Smooth muscle cell of bladder (primary cell): ENCODE data around the gene LIPK. TPM values are rescaled to one million over a fixed set of nuclear protein-coding genes. Genes with fewer than 3 reads are reported as not detected.

Experiments used
- total RNA-seq: library from RNA; depleted of rRNA; stranded (reverse); fragments of >200 nt; gene quantifications from 2 replicates; pipeline ENCODE4 v1.2.3, GENCODE V29; 2014

Gene LIPK, protein sequence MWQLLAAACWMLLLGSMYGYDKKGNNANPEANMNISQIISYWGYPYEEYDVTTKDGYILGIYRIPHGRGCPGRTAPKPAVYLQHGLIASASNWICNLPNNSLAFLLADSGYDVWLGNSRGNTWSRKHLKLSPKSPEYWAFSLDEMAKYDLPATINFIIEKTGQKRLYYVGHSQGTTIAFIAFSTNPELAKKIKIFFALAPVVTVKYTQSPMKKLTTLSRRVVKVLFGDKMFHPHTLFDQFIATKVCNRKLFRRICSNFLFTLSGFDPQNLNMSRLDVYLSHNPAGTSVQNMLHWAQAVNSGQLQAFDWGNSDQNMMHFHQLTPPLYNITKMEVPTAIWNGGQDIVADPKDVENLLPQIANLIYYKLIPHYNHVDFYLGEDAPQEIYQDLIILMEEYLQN
- total RNA-seq: not detected in 2 replicates

DNA sequence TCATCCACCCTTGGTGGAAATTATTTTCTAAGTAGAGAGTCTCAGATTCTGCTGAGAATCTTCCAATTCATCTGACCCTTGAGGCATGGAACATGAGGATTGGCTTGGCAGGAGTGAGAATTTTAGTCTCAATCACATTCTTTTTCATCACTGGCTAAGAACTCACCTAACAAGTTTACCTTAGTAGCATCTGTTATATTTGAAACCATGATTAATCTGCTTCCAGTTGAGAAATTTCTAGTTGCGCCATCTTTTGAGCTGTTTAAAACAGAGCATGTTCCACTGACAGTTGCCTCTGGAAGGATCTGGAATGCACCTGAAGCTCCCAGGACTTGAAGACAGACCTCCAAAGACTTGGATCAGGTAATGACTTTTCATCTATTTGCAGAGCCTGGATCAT is at the start of gene LIPK:
LIPK (plus strand) TSS at position 292 of the 400 bp plus-strand sequence. CDS start 18,295 bp downstream, outside the sequence.

DNA sequence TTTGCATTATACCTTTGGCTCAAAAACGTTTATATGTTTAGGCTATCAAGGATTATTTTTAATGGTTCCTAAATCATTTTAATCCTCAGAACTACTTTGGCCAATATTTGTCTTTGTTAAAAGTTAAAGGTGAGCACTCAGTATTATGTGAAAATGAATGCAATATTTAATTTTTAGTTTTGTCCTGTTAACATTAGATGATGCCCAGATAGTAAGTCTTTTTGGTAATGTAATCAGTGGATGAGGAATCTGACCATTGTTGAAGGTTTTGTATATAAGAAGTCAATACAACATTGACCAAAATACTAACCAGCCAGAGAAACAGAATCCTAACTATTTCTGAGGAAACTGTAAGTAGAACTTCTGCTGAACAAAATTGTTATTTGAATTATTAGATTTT is 41.9 kb upstream of the LIPK start, which contains the start of gene LIPF:
LIPF (plus strand) TSS at position 301 of the 400 bp plus-strand sequence. CDS start 2,856 bp downstream, outside the sequence.

DNA sequence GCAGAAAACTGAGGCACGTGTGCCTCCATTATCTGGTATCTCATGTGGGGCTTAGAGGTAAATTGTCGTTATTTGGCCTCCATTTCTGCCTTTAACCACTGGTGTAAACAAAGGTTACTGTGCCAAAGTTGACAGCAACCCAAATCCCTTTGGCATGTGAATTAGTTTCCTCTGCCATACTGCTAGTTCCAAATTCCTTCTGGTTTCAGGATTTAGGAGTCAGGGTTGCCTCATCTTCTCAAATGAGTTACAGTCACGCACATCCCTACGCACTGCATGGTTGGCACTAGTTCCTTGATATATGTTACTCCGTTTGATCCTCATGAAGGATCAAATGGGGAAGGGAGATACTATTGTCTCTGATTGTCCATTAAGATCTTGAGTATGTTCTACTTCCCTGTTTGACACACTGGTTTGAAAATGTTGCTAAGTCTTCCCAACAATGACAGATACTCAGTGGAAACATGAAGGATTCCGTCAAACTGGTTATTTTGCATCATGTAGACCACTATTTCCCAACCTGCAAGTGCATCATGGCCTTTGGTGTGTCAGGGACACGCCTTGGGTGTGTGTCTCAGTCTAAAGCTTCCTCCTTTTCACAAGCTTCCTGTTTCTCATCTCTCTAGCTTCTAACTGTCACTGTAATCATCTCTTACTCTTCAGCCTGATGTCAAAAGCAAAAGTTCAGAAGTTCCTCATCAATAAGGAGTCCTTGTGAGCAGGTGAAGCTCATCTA is 53.5 kb downstream of the LIPK start, which contains the start of gene LIPN:
LIPN (plus strand) TSS at position 655 of the 736 bp plus-strand sequence. CDS start 1,386 bp downstream, outside the sequence.

Other genes with a start within 250 kb of the LIPK start
- gene RNLS, start 122.9 kb upstream of the LIPK start, total RNA-seq: 8.0 and 8.6 TPM in 2 replicates
- under 0.01 TPM in 2 replicates for gene LIPJ, start 119.5 kb upstream of the LIPK start, total RNA-seq
- gene LIPF, start 41.8 kb upstream of the LIPK start, total RNA-seq: not detected in 2 replicates
- not detected in 2 replicates for gene LIPN, start 53.8 kb downstream of the LIPK start, total RNA-seq
- not detected in 2 replicates for gene LIPM, start 96.5 kb downstream of the LIPK start, total RNA-seq
- gene ANKRD22, start 145.6 kb downstream of the LIPK start, total RNA-seq: not detected in 2 replicates
- 27.2 and 27.3 TPM in 2 replicates for gene STAMBPL1, start 174.0 kb downstream of the LIPK start, total RNA-seq
- 175 and 269 TPM in 2 replicates for gene ACTA2, start 246.5 kb downstream of the LIPK start, total RNA-seq